HepG2 (cell line): ENCODE data around the gene DNAJB6. TPM values are rescaled to one million over a fixed set of nuclear protein-coding genes. Genes with fewer than 3 reads are reported as not detected.

Experiments used
- ATAC-seq: fragments of 200-7000 bp; cut with Tn5 transposase; 3 replicates; pipeline ENCODE4 v1.9.1; 2020; ENCODE audit warnings: mild to moderate bottlenecking, moderate library complexity
- BruUV-seq: library from RNA; stranded (reverse); fragments of 400-500 nt; replicated peaks from 2 replicates; lab custom pipeline; 2021; lab: Mats Ljungman, UMichigan
- CTCF ChIA-PET: fragments of 300-600 bp; formaldehyde crosslinking; extraction: SDS; loops from one replicate; lab custom pipeline; 2021; ENCODE audit warnings: low total read pairs, inconsistent platforms, low intra/inter-chr PET ratio; lab: Yijun Ruan, JAX
- POLR2A ChIA-PET: fragments of 350-600 bp; sonication (Branson Sonifier 250); formaldehyde crosslinking; loops from one replicate; lab custom pipeline; 2020; ENCODE audit warnings: antibody characterized with exemption, inconsistent platforms; lab: Yijun Ruan, JAX
- DNase-seq: peaks from one replicate; pipeline ENCODE4 v3.0.0-alpha.2; 2015; ENCODE audit warnings: low spot score
- FAIRE-seq: peaks from 3 replicates; lab custom pipeline; 2011; peaks lifted over from hg19 to GRCh38; lab: Jason Lieb, UNC
- H2AFZ ChIP-seq: one replicate; pipeline ENCODE4 v1.6.1; 2011; ENCODE audit warnings: low read length, inconsistent platforms
- H3K27ac ChIP-seq: fragments of 300-600 bp; 3 replicates; pipeline ENCODE4 v1.8.0; 2011; ENCODE audit warnings: mixed run types, mild to moderate bottlenecking, mixed read lengths, low read length, inconsistent platforms; ENCODE audit not compliant: insufficient read depth; ENCODE audit errors: extremely low read length
- H3K27me3 ChIP-seq, 2 experiments: fragments of 200-600 bp in 1 of 2; 2 replicates in 1 of 2; 3 replicates in 1 of 2; pipeline versions ENCODE4 v1.6.0 to v1.8.0; 2011; ENCODE audit warnings: low read length in 2 of 2, mild to moderate bottlenecking in 2 of 2, moderate library complexity in 2 of 2, inconsistent platforms in 1 of 2; ENCODE audit not compliant: insufficient read depth in 2 of 2, control insufficient read depth in 1 of 2
- H3K36me3 ChIP-seq, 2 experiments: fragments of 200-600 bp in 1 of 2; replicated peaks in 1 of 2; 2 replicates in 1 of 2; 3 replicates in 1 of 2; pipeline versions ENCODE4 v1.5.1 to v1.8.0; 2011; ENCODE audit warnings: low read length in 2 of 2, inconsistent platforms in 1 of 2; ENCODE audit not compliant: insufficient read depth in 2 of 2, control insufficient read depth in 1 of 2
- H3K4me1 ChIP-seq: 2 replicates; pipeline ENCODE4 v1.5.1; 2012; ENCODE audit warnings: low read length, inconsistent platforms; ENCODE audit not compliant: insufficient read depth
- H3K4me2 ChIP-seq: 2 replicates; pipeline ENCODE4 v1.6.0; 2011; ENCODE audit warnings: low read depth, low read length, inconsistent platforms
- H3K4me3 ChIP-seq, 3 experiments: fragments of 200-600 bp in 1 of 3; sonication (generic), shearing (Covaris generic) in 1 of 3; replicated peaks in 1 of 3; 2 replicates each; pipeline ENCODE4 v1.5.1; 2011 to 2016; ENCODE audit warnings: low read length in 3 of 3, inconsistent platforms in 2 of 3, low read depth in 2 of 3, mild to moderate bottlenecking in 2 of 3, control low read depth in 1 of 3, mixed read lengths in 1 of 3; ENCODE audit not compliant: insufficient read depth in 1 of 3
- H3K79me2 ChIP-seq: one replicate; pipeline ENCODE4 v1.6.1; 2011; ENCODE audit warnings: low read length, inconsistent platforms; ENCODE audit not compliant: insufficient read depth
- H3K9ac ChIP-seq: 2 replicates; pipeline ENCODE4 v1.6.0; 2011; ENCODE audit warnings: mild to moderate bottlenecking, low read depth, low read length, inconsistent platforms; ENCODE audit not compliant: insufficient read depth
- H3K9me3 ChIP-seq: 2 replicates; pipeline ENCODE4 v1.5.1; 2012; ENCODE audit warnings: mild to moderate bottlenecking, low read length
- H4K20me1 ChIP-seq: 2 replicates; pipeline ENCODE4 v1.6.0; 2011; ENCODE audit warnings: inconsistent platforms, mild to moderate bottlenecking, low read length, moderate library complexity; ENCODE audit not compliant: insufficient read depth
- AGO2 ChIP-seq: fragments of 200-400 bp; formaldehyde crosslinking; optimal IDR thresholded peaks from 2 replicates; pipeline ENCODE3; 2017; ENCODE audit warnings: mild to moderate bottlenecking, low read depth, low read length, moderate library complexity
- DMAP1 ChIP-seq: IDR thresholded peaks from 2 replicates; pipeline ENCODE4 v1.6.1; 2016
- HMGXB4 ChIP-seq, 2 experiments: sonication (generic) in 1 of 2; formaldehyde crosslinking in 1 of 2; IDR thresholded peaks; 2 replicates each; pipeline versions ENCODE4 v1.4.0 to v1.6.1; 2018 to 2020; ENCODE audit warnings: missing genetic modification reagents in 2 of 2, borderline replicate concordance in 1 of 2, low read depth in 1 of 2, mild to moderate bottlenecking in 1 of 2, missing biosample characterization in 1 of 2
- PPARG ChIP-seq: conservative IDR thresholded peaks from 2 replicates; pipeline ENCODE4 v1.6.1; 2016; ENCODE audit warnings: missing biosample characterization, missing genetic modification reagents
- WGBS: methylation state at CpG from one replicate; pipeline ENCODE4 v1.1.6; 2017; ENCODE audit warnings: low lambda C conversion rate; 5-methylcytosine and 5-hydroxymethylcytosine counted together
- in situ Hi-C: cut with HindIII; loops from 2 replicates; pipeline ENCODE4 v1.10.0; 2017; ENCODE audit warnings: low pct_unique_long_range_greater_than_20kb; ENCODE audit not compliant: extremely low pct_ligation_motif_present
- intact Hi-C: fragments of 100-400 bp; cut with micrococcal nuclease; formaldehyde crosslinking; loops from one replicate; pipeline ENCODE4 v1.10.0; 2022; ENCODE audit not compliant: unreplicated experiment
- polyA plus RNA-seq, 8 experiments: library from polyadenylated mRNA; depleted of rRNA in 3 of 8; stranded (reverse) in 7 of 8; unstranded in 1 of 8; fragments of >200 nt; fragmentation: Illumina TruSeq in 4 of 8; extraction: Trizol in 4 of 8; gene quantifications; 2 replicates each; pipeline versions ENCODE4 v1.2.1 to v1.2.3, GENCODE V29; 2011 to 2016; ENCODE audit warnings: low read depth in 4 of 8, missing spikeins in 1 of 8, mixed read lengths in 1 of 8; ENCODE audit not compliant: insufficient read depth in 1 of 8
- total RNA-seq, 5 experiments: library from RNA; depleted of rRNA; stranded (reverse); fragments of >200 nt; fragmentation: Illumina TruSeq; extraction: Trizol; gene quantifications; 2 replicates each; pipeline ENCODE4 v1.2.3, GENCODE V29; 2016; ENCODE audit warnings: low read depth in 1 of 5
- TF ChIP-seq, protein P1 (sequence below): sonication (generic); formaldehyde crosslinking; IDR thresholded peaks from 2 replicates; pipeline ENCODE4 v1.5.0; 2020; ENCODE audit warnings: mild to moderate bottlenecking, missing genetic modification reagents, borderline replicate concordance
- TF ChIP-seq, protein P2 (sequence below): sonication (generic); formaldehyde crosslinking; IDR thresholded peaks from 2 replicates; pipeline ENCODE4 v1.4.0; 2020; ENCODE audit warnings: missing genetic modification reagents, borderline replicate concordance

The DNAJB6 gene
- total and polyA plus RNA-seq, 2 of the 13 experiments (the other 11 are each of a cell fraction or from before 2014, with no cell fraction given), result 29.9 to 53.9 TPM

DNA sequence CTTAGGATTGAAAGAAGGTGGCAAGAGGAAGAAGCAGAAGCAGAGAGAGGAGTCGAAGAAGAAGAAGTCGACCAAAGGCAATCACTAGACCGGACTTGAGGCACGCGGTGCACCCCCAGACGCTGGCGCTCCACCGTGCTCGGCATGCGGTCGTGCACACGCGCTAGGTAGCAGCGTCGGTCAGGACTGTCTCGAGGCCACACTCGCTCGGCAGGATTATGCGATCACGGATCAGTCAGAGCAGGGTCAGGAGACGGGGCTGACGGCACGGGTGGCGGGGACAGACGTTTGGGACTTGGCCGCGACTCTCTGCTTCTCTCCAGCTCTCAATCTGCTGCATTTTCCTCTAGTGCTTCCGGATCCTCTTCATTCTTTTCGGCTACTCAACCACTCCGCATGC is 79.2 kb downstream of the DNAJB6 start (continued):
- TF ChIP-seq, protein P1, sequence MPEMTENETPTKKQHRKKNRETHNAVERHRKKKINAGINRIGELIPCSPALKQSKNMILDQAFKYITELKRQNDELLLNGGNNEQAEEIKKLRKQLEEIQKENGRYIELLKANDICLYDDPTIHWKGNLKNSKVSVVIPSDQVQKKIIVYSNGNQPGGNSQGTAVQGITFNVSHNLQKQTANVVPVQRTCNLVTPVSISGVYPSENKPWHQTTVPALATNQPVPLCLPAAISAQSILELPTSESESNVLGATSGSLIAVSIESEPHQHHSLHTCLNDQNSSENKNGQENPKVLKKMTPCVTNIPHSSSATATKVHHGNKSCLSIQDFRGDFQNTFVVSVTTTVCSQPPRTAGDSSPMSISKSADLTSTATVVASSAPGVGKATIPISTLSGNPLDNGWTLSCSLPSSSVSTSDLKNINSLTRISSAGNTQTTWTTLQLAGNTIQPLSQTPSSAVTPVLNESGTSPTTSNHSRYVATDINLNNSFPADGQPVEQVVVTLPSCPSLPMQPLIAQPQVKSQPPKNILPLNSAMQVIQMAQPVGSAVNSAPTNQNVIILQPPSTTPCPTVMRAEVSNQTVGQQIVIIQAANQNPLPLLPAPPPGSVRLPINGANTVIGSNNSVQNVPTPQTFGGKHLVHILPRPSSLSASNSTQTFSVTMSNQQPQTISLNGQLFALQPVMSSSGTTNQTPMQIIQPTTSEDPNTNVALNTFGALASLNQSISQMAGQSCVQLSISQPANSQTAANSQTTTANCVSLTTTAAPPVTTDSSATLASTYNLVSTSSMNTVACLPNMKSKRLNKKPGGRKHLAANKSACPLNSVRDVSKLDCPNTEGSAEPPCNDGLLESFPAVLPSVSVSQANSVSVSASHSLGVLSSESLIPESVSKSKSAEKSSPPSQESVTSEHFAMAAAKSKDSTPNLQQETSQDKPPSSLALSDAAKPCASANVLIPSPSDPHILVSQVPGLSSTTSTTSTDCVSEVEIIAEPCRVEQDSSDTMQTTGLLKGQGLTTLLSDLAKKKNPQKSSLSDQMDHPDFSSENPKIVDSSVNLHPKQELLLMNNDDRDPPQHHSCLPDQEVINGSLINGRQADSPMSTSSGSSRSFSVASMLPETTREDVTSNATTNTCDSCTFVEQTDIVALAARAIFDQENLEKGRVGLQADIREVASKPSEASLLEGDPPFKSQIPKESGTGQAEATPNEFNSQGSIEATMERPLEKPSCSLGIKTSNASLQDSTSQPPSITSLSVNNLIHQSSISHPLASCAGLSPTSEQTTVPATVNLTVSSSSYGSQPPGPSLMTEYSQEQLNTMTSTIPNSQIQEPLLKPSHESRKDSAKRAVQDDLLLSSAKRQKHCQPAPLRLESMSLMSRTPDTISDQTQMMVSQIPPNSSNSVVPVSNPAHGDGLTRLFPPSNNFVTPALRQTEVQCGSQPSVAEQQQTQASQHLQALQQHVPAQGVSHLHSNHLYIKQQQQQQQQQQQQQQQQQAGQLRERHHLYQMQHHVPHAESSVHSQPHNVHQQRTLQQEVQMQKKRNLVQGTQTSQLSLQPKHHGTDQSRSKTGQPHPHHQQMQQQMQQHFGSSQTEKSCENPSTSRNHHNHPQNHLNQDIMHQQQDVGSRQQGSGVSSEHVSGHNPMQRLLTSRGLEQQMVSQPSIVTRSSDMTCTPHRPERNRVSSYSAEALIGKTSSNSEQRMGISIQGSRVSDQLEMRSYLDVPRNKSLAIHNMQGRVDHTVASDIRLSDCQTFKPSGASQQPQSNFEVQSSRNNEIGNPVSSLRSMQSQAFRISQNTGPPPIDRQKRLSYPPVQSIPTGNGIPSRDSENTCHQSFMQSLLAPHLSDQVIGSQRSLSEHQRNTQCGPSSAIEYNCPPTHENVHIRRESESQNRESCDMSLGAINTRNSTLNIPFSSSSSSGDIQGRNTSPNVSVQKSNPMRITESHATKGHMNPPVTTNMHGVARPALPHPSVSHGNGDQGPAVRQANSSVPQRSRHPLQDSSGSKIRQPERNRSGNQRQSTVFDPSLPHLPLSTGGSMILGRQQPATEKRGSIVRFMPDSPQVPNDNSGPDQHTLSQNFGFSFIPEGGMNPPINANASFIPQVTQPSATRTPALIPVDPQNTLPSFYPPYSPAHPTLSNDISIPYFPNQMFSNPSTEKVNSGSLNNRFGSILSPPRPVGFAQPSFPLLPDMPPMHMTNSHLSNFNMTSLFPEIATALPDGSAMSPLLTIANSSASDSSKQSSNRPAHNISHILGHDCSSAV, result no peak
- no peak for TF ChIP-seq DMAP1 (CRISPR knock-in tag)

DNA sequence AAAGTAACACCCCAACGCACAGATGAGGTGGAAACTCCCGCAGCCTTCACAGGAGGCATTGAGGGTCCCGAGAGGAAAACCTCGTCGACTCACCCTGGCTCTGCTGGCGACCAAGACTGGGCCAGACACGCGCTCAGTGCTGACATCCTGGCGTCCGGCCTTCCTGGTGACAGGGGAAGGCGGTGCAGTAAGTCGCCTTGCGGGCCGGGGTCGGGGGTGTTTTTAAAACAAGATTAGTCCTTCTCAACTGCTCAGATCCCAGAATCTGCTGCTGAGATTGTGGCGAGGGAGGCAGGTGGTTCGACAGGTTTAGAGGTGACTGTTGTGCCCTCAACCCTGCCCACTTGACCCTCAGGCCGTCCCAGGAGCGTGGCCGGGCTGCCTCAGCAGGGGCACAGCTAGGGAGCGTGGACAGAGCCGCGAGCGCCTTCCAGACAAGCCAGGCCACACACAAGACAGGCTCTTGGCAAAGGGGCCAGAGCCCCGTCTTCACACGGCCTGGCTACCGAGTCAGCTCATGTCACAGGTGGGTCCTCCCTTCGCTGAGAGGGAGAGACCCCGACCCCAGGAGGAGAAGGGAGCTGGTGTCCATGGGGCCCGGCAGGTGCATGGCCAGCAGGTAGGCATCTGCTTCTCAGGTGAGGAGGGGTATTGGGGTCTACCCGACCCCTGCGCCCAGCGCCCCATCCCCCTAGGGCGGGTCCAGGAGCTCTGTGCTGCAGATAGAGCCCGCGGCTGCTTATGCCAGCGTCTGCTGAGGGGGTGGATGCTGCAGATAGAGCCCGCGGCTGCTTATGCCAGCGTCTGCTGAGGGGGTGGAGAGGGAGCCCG is 81.6 kb downstream of the DNAJB6 start:
- FAIRE-seq (no peak), DNase-seq (no peak), ATAC-seq (peak; percentile 24)
- no peaks in the 10 kb centered on the region for H3K9me3 ChIP-seq
- peaks cover 7 to 19% of the 10 kb centered on the region in 2 experiments; a peak in 3 of 5 replicates for H3K36me3 ChIP-seq
- H3K27me3 ChIP-seq, result no peaks in the 10 kb centered on the region
- no peak overlapping the region for H3K4me3 ChIP-seq
- 96% methylated on average over 21 of the region's 41 CpGs for WGBS
- H3K4me2 ChIP-seq, result no peak overlapping the region
- no peak overlapping the region for H3K27ac ChIP-seq
- POLR2A ChIA-PET, result no interaction called here
- in situ Hi-C loops, result no loop called here
- no TSS peak for BruUV-seq
- intact Hi-C loops, result no loop called here
- H3K4me1 ChIP-seq, result no peaks in the 10 kb centered on the region
- H3K79me2 ChIP-seq, result no peaks in the 10 kb centered on the region
- no peaks in the 10 kb centered on the region for H4K20me1 ChIP-seq
- H2AFZ ChIP-seq, result no peak overlapping the region
- no peak overlapping the region for H3K9ac ChIP-seq
- CTCF ChIA-PET, result no interaction called here
- TF ChIP-seq AGO2 (peak; percentile 67), HMGXB4 (CRISPR knock-in tag; IDR thresholded peaks at IDR 0.05; ENCODE audit: borderline replicate concordance in 1 of 2, low read depth in 1 of 2) (no peak), PPARG (no peak)
- TF ChIP-seq, protein P2, sequence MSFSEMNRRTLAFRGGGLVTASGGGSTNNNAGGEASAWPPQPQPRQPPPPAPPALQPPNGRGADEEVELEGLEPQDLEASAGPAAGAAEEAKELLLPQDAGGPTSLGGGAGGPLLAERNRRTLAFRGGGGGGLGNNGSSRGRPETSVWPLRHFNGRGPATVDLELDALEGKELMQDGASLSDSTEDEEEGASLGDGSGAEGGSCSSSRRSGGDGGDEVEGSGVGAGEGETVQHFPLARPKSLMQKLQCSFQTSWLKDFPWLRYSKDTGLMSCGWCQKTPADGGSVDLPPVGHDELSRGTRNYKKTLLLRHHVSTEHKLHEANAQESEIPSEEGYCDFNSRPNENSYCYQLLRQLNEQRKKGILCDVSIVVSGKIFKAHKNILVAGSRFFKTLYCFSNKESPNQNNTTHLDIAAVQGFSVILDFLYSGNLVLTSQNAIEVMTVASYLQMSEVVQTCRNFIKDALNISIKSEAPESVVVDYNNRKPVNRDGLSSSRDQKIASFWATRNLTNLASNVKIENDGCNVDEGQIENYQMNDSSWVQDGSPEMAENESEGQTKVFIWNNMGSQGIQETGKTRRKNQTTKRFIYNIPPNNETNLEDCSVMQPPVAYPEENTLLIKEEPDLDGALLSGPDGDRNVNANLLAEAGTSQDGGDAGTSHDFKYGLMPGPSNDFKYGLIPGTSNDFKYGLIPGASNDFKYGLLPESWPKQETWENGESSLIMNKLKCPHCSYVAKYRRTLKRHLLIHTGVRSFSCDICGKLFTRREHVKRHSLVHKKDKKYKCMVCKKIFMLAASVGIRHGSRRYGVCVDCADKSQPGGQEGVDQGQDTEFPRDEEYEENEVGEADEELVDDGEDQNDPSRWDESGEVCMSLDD (CRISPR knock-in tag), result no peak
